ENCODE results near the gene BMP7.

Gene BMP7

DNA sequence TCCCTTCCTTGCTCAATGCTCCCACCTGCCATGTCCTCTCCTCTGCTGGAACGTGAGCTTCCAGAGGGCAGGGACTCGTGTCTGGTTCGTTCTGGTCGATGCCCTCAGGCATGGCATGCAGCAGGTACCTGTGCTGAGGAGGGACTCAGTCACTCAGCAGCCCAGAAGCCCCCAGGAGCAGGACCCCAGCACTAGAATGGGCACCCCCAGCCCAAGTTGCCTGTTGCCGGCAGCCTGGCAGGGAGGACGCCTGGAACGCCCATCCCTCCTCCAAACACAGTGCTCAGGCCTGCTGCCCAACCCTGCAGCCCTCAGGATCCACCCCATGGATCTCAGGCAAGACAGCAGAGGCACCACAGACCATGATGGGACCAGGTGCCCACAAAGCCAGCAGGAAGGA is 40.6 kb downstream of the BMP7 start:
- DNase-seq (ENCODE audit: low read depth) = no peak

DNA sequence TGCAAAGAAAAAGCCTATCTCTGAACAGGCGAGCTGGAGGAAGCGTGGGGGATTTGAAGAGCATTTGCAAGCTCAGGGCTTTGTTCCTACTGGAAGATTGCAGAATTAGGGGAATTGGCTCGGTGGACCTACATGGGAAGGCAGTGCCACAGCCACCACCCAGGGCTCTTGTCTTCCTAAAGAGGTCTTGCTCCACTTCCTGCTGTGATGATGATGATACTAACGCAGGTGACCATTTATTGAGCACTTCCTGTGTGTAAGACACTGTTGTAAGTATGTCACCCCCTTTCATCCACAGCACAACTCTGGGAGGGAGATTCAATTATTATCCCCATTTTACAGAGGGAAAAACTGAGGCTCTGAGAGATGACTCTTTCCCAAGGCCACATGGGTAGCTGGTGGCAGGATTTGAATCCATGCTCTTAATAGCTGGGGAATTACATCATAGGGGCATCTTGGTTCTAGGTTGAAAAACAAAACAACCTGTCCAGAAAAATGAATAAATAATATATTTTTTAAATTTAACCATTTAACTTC is 41.2 kb downstream of the BMP7 start:
- DNase-seq (ENCODE audit: low read depth) = no peak

DNA sequence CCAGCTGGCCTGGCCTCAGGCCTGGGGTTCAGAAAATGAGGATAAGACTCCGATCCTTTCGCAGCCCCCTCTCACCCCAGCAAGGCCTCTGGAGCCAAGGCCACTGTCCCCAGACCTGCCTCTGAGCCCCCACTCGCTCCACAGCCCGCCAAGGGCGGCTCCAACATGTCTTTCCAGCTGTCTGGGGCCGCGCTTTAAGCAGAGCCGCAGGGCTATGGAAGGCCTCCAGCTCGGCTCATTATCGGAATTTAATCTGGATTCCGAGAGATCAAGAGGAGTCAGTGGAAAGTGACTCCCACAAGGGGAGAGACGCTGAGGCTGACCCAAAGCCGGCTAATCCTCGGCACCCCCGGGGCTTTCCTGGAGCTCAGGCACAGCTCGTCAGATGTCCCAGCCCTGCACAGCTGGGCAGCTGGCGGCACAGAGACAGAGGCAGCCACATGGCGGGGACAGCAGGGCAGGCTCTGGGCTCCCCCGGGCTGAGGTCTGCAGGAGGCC is 41.8 kb downstream of the BMP7 start:
- DNase-seq (ENCODE audit: low read depth) = no peak

DNA sequence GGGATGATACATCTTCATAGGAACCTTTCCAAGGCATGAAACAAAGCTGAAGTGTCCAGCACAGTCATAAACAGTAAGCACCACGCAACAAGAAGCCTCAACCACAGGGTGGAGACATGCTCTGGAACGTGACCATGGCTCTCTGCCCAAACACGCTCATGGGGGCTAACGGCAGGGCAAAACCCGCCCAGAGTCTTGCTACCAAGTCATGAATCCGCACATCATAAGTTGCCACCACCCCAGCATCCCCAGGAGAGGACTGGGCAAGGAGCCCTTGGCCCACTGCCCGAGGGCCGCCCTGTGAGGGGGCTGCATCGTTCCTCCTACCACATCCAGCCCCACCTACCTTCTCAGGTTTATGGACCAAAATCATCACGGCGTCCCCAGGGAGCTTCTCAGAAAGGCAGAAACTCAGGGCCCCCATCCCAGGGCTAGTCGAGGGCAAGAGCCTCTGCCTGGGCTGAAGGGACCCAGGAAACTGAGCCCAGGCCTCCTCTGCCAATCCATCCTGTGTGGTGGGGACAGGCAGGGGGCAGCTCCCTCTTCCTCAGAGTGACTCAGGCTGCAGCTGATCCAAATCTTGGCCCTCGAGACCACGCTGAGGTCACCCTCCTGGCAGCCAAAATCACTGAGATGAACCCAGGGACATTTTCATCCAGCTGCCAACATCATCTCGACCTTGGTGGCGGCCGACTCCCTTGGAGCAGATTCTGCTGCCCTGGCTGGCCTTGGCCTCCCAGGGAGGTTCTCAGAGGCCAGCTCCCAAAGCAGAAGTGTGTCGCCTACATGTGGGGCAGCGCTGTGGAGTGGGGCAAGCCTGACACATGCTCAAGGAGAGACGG is 42.6 kb downstream of the BMP7 start:
- DNase-seq (ENCODE audit: low read depth) = no peak

DNA sequence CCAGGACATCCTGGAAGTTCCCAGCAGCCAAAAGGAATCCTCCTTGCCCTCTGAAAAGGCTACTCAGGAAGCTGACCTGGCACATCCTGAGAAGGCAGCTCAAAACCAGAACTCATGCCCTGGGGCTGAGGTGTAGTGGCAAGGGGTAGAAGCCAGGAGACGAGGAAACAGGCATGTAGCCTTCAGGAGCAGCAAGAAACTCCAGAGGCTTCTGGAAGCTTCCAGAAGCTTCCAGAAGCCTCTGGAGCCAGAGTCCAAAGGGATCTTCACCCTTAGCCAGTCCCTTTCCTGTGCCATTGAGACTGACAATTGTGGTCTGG is 43.9 kb downstream of the BMP7 start:
- DNase-seq (ENCODE audit: low read depth) = no peak

DNA sequence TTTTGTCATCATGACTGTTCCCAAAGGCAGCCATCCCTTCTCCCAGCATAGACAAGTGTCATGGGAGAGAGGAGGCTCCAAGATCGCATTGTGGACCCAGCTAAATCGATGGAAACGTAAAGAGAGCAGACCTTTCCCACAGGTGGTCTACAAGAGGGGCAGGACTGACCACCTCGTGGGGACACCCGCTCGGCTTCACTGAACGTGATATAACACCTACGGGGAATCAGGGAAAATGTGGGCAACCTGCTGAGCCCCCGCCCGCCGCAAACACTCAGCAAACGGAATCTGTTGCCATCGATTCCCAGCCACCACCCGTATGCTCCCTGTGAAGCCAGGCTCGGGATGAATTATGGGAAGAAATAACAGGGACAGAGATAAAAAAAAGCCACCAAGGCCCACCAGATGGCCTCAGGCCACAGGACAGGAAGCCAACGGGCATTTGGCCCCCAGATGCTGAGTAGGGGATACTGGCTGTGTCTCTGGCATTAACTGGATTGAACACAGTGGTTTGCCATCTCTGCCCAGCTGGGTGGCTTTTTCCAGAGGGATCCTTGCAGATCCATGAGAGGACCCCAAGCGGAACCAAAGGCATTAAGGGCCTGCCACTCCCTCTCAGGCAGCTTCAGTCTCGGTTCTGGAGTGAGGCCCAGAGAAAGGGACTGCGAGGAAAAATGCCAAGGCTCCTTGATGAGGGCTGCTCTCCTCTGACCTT is 44.4 kb downstream of the BMP7 start:
- no peak for DNase-seq (ENCODE audit: low read depth)

DNA sequence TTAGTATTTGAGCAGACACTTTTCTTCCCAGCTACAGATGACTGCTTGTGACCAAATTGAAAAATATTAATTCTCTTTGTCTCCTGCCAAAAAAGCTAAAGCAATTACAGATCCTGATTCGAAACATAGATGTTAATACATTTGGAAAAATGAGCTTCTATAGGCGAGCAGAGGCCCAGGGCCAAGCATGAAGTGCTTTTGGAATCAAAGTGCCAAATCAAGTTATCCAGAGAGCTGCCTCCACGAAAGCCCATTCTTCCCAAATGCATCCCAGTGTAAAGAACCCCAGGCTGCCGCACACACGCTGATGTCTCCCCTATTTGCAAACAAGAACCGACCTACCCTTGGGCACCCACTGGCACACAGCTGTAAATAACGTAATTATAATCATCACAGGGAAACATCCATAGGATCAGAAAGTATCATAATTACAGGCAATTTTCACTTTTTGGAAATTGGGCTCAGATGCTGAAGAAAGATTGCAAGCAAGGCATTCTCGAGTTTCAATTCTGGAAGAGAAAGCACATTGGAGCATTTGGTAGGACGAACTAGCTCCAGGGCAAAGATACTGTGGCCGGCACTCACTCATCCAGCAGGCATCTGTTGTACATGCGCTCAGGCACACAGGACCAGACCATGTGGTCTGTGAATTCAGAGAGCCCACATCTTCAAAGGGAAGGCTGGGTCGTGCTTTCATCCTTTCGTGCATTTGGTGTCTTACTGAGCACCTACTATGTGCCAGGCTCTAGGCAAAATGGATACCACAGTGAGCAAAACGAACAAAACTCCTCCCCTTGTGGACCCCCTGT is 45.9 kb downstream of the BMP7 start:
- DNase-seq (ENCODE audit: low read depth) = no peak

DNA sequence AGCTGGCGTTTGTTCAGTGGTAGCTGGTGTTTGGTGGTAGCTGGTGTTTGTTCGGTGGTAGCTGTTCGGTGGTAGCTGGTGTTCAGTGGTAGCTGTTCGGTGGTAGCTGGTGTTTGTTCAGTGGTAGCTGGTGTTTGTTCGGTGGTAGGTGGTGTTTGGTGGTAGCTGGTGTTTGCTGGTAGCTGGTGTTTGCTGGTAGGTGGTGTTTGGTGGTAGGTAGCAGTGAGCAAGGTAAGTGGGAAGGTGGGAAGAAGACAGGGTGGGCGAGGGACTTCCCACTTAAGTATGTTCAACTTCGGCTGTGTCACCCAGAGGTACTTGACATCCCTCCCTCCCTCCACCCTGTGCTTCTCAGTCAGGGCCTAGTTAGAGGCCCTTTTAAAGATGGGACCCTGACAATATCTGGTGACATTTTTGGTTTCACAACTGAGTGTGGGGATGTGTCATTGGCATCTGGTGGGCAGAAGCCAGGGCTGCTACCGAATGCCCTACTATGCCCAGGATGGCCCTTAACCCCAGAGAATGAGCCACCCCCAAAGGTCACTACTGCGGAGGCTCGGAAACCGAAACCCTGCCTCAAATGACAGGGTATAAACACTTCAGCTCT is 47.3 kb downstream of the BMP7 start:
- no peak for DNase-seq (ENCODE audit: low read depth)

DNA sequence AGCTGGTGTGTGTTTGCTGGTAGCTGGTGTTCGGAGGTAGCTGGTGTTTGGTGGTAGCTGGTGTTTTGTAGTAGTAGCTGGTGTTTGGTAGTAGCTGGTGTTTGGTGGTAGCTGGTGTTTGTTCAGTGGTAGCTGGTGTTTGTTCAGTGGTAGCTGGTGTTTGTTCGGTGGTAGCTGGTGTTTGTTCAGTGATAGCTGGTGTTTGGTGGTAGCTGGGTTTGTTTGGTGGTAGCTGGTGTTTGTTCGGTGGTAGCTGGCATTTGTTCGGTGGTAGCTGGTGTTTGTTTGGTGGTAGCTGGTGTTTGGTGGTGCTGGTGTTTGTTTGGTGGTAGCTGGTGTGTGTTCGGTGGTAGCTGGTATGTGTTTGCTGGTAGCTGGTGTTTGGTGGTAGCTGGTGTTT is 48.0 kb downstream of the BMP7 start:
- DNase-seq (ENCODE audit: low read depth) = no peak

DNA sequence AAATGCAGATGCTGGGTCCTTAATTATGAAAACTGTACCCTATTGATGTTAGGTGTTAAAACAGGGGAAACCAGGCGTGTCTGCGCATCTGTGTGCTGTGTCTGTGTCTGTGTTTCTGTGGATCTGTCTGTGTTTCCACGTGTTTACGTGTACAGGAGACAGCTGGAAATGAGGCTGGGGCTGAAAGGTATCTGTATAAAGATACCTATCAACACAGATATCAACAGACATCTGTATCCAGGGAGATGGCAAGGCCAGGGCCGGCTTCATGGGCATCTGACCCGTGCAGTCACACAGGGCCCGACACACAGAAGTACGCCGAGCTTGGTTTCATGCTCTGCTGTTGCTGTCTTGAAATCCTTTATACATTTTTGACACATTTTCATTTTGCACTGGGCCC is 48.6 kb downstream of the BMP7 start:
- no peak for DNase-seq (ENCODE audit: low read depth)

DNA sequence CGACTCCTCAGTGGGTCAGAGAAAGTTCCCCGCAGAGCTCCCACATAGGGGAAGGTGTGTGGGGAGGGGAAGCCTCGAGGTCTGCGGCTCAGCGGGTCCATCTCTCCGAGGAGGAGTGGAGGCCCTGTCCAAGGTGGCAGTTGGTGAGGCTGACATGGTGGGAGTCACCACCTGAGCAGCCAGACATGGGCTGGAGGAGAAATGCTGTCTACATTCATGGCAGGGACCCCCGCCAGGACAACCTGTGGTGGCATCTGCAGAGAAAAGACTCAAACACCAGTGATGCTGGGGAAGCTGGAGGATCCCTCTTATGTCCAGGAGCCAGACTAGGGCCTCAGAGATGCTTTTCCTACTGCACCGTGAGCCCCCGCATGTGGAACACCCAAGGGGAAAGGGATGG is 49.8 kb downstream of the BMP7 start:
- no peak for DNase-seq (ENCODE audit: low read depth)

DNA sequence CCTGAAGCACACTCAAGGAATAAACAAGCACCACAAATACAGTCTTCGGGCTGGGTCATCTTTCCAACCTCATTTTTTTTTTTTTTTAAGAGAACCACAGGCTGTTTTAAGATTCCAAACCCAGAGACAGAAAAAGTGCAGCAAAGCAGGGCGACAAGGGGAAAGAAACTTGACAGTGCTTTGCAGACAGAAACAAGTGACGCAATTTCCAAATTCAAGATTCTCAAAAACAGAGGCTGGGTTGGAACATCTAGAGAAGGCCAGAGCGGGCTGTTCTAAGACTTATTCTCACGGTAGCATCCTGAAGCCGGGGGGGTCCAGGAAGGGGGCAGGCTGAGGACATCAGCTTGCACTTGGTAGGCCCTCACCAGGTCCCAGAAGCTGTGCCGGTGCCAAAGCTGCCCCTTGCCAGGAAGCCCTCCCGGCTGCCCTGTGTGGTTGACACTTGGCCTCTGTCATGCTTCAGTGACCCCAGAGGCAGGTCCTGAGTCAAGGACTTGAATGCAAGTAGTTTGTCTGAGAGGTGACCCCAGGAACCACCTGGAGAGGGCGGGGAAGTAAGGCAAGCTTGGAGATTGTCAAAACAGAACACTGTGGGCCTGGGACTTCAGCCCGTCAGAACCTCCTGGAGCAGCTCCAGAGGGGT is 50.5 kb downstream of the BMP7 start:
- no peak for DNase-seq (ENCODE audit: low read depth)

DNA sequence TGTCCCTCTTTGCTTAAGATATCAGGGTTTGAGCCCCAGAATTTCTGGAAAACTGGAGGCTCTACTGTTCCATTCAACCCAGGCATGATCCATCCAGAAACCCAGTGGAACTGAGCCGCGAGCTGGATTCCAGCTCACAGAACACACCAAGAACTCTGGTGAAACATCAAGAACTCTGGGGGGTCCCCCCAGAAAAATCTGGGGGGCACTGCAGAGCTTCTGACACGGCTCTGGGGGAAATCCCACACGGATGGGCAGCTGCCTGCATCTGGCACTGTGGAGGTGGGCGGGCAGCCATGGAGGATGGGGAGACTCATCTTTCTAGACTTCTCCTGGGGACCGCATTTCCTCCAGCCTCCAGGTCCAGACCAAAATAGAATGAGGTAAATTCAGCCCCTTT is 51.0 kb downstream of the BMP7 start:
- DNase-seq (ENCODE audit: low read depth) = no peak

DNA sequence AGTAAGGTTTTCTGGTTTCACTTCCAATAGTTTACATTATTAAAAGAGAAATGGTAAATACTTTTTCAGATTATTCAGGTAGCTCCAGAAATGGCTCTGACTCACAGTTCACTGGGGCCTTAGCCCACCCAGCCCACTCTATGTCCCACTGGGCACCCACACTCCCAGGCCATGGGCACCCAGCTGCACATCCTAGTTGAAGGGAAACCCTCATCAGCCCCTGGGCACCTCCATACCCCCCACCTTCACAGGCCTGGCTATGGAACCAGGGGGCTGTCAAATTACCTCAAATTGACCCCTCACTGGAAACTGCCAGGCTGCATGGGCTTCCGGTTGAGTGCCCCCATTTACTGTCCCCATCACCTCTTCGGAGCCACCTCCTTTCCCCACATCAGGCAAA is 51.5 kb downstream of the BMP7 start:
- DNase-seq (ENCODE audit: low read depth) = no peak

DNA sequence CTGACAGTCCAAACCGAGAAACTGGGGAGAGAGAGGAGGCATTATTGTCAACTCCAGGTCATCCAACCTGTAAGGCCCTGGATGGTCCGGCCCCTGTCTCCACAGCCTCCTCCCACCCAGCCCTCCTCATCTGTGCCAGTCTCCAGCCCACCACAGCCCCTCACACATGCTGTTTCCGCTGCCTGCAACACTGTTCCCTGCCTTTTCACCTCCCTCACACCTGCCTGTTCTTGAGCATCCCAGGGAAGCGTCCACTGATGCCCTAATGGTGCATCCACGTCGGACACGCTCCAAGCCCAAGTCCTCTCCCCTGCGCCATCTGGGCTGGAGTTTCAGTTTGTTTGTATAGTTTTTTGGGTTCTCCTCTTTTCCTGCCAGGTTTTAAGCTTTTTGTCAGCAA is 52.0 kb downstream of the BMP7 start:
- no peak for DNase-seq (ENCODE audit: low read depth)

DNA sequence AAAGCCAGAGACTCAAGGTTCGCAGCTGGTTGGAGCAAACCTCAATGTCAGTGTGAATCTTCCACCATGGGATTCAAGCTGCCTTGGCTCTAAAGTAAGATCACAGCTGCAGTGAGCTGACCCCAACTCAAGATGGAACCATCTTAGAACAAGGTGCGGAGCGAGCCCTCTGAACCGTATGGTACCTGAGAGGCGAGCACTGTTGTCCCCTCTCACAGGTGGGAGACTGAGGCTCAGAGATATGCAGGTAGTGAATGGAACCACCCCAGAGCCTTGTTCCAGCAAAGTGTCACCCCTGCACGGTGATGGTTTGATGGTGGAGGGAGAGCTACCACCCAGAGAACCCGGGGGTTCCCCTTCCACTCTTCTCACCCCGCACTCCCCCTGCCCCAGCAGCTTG is 52.5 kb downstream of the BMP7 start:
- DNase-seq (ENCODE audit: low read depth) = no peak

DNA sequence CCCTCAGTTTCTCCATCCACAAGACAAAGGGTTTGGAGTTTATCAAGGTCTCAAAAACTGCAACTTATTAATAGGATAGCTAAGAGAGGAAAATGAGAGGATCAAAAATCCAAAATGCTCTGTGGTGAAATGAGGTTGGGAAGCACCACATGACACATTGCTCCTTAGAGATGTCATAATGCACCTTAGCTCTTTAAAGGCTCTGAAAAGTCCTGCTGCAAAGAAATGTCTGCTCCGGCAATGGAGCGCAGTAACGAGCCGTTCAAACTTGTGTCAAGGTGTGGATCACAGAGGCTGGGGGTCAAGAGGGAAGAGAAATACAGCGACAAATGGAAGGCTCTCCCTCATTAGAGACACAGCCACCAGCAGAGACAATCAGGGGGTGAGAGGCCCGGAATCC is 53.1 kb downstream of the BMP7 start:
- DNase-seq (ENCODE audit: low read depth) = no peak

DNA sequence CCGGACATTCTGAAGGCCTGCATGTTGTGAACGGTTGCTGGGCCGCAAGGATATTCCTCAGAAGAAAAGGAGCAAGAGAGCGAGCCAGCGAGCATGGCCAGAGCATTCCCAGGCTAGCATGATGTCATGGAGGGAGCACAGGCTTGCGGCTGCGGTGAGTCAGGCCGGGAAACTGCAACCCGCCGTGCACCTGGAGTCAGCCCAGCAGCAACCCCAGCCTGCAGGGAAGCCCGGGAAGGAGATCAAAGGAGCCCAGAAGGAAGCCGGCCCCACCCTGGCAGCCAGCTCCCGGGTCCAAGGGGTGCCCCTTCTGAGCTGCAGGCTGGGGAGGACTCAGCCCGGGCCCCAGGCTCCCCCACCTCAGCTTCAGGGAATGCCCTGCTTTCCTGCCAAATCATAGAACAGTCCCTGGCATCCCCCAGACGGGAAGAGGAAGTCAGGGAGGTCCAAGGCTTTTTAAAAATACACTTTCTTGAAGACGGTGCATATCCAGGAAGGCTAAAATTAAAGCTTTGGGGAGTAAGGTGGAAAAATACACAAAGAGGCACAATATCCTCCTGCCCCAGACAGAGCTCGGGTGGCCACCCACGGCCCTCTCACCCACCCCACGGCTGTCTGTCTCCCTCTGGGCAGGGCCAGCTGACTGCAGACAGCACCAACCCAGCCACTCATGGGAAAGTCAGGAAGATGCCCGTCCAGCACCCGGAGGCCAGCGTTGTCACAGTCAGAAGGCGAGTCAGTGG is 53.7 kb downstream of the BMP7 start:
- DNase-seq (ENCODE audit: low read depth) = peak; percentile 21

DNA sequence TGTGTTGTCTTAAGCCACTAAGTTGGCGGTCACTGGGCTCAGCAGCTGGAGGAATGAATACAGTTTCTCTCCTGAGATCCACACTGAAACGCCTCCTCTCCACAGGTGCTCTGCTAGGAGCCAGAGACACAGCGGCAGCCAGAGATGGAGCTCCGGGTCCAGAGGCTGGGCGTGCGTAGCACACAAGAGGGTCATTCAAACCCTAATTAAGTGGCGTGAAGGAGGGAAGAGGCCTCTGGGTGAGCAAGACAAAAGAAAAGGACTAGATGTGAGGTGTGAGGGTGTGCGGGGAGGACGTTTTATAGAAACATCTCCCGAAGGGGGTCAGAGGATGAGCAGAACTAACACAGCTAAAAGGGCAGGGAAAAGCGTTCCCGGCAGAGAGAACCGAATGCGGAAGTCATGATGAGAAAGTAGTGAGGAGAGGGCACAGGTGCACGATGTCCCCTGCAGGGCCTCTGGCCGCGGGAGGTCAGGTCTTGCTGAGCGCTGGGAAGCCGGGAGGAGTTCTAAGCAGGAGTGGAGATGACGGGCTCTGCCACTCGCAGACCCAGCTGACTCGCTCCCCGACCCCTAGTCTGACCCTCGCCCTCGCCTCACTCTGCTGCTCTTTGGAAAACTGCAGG is 54.4 kb downstream of the BMP7 start:
- no peak for DNase-seq (ENCODE audit: low read depth)

DNA sequence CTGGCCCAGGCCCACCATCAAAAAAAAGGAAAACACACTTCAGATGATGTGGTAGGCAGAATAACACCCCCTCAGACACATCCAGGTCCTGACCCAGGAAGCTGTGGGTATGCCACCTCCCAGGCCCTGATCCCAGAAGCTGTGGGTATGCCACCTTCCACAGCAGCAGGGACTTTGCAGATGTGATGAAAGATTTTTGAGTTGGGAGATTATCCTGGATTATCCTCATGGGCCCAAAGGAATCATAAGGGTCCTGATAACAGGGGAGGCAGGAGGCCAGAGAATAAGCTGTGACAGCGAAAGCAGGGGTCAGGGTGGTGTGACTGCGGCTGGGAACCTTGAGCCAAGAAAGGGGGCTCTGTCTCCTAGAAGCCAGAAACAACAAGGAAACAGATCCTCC is 55.0 kb downstream of the BMP7 start:
- no peak for DNase-seq (ENCODE audit: low read depth)

DNA sequence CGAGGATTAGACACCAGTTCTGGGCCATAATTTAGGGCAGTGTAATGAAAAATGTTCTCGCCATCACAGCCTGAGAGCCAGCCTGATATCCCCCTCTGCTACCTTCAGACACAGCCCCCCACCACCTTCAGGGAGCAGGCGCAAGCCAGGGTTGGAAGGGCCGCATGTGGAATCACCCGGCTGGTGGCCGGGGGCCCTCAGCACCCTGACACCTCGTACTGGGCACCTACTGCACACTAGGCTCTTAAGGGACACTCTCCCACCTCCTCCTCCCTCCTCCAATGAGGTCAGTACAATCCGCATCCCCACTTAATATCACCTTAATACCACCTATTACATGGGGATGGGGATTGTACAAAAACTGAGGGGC is 55.5 kb downstream of the BMP7 start:
- no peak for DNase-seq (ENCODE audit: low read depth)
